ENCODE data around the gene WNT3A. TPM values are rescaled to one million over a fixed set of nuclear protein-coding genes. Genes with fewer than 3 reads are reported as not detected.

Gene WNT3A
- polyA plus RNA-seq, 1 donor (not counting 4 experiments of a cell fraction or from before 2014, with no cell fraction given), result 0.07 TPM

GRCh38 chr1:228016653-228017355, 10.0 kb downstream of the WNT3A start:
- peaks cover 32% of the 10 kb centered on the region for H3K4me1 ChIP-seq (ENCODE audit: control insufficient read depth, extremely low read depth, insufficient read depth, low read length)
- H3K27me3 ChIP-seq (ENCODE audit: control insufficient read depth, extremely low read depth, insufficient read depth, low read length), result peaks cover 6% of the 10 kb centered on the region
- no peak overlapping the region for H2AFZ ChIP-seq (ENCODE audit: control insufficient read depth, low read length)
- H3K9ac ChIP-seq (ENCODE audit: control insufficient read depth, extremely low read depth, insufficient read depth, low read length), result no peak overlapping the region
- no peak overlapping the region for H3K4me3 ChIP-seq (ENCODE audit: control insufficient read depth in 2 of 3, extremely low read depth in 1 of 3, insufficient read depth in 2 of 3, low read depth in 1 of 3, low read length in 3 of 3)
- H3K79me2 ChIP-seq (ENCODE audit: control insufficient read depth, insufficient read depth, low read length), result no peaks in the 10 kb centered on the region
- no peaks in the 10 kb centered on the region for H3K36me3 ChIP-seq (ENCODE audit: control insufficient read depth in 2 of 2, extremely low read depth in 1 of 2, insufficient read depth in 2 of 2, low read length in 2 of 2)
- H4K20me1 ChIP-seq (ENCODE audit: control insufficient read depth, extremely low read depth, insufficient read depth, low read length), result no peaks in the 10 kb centered on the region
- no peak overlapping the region for H3K4me2 ChIP-seq (ENCODE audit: control insufficient read depth, extremely low read depth, insufficient read depth, low read depth, low read length)
- no peak for TF ChIP-seq EZH2 (IDR thresholded peaks at IDR 0.05; ENCODE audit: low read length)
- no peak for TF ChIP-seq CTCF (optimal IDR thresholded peaks at IDR 0.05 in 1 of 3, IDR thresholded peaks at IDR 0.05 in 1 of 3, conservative IDR thresholded peaks at IDR 0.05 in 1 of 3; ENCODE audit: extremely low read depth in 1 of 3, insufficient read depth in 2 of 3, low read length in 3 of 3)
- H3K27ac ChIP-seq (ENCODE audit: control insufficient read depth, insufficient read depth, low read length), result no peak overlapping the region
- no peak for FAIRE-seq
- H3K9me3 ChIP-seq (ENCODE audit: control insufficient read depth, low read depth, low read length), result no peaks in the 10 kb centered on the region
- dilution Hi-C loops (cut with MboI; ENCODE audit: extremely low pct_ligation_motif_present, low sequenced_read_pairs), result no loop called here
- H3K9me1 ChIP-seq (ENCODE audit: control insufficient read depth, extremely low read depth, insufficient read depth, low read length), result no peaks in the 10 kb centered on the region
- DNase-seq (ENCODE audit: low read depth, low spot score), result no peak

- no peak for FAIRE-seq
Observed at GRCh38 chr1:228017356-228018124, 10.7 kb downstream of the WNT3A start.

More at GRCh38 chr1:228017356-228018124, 10.7 kb downstream of the WNT3A start:
- H2AFZ ChIP-seq (ENCODE audit: control insufficient read depth, low read length), result no peak overlapping the region
- dilution Hi-C loops (cut with MboI; ENCODE audit: extremely low pct_ligation_motif_present, low sequenced_read_pairs), result no loop called here
- H3K9ac ChIP-seq (ENCODE audit: control insufficient read depth, extremely low read depth, insufficient read depth, low read length), result no peak overlapping the region
- no peak for TF ChIP-seq CTCF (optimal IDR thresholded peaks at IDR 0.05 in 1 of 3, IDR thresholded peaks at IDR 0.05 in 1 of 3, conservative IDR thresholded peaks at IDR 0.05 in 1 of 3; ENCODE audit: extremely low read depth in 1 of 3, insufficient read depth in 2 of 3, low read length in 3 of 3)
- no peak for TF ChIP-seq EZH2 (IDR thresholded peaks at IDR 0.05; ENCODE audit: low read length)
- no peaks in the 10 kb centered on the region for H3K9me3 ChIP-seq (ENCODE audit: control insufficient read depth, low read depth, low read length)
- no peaks in the 10 kb centered on the region for H4K20me1 ChIP-seq (ENCODE audit: control insufficient read depth, extremely low read depth, insufficient read depth, low read length)
- H3K4me2 ChIP-seq (ENCODE audit: control insufficient read depth, extremely low read depth, insufficient read depth, low read depth, low read length), result no peak overlapping the region
- no peak overlapping the region for H3K4me3 ChIP-seq (ENCODE audit: control insufficient read depth in 2 of 3, extremely low read depth in 1 of 3, insufficient read depth in 2 of 3, low read depth in 1 of 3, low read length in 3 of 3)
- no peaks in the 10 kb centered on the region for H3K9me1 ChIP-seq (ENCODE audit: control insufficient read depth, extremely low read depth, insufficient read depth, low read length)
- H3K36me3 ChIP-seq (ENCODE audit: control insufficient read depth in 2 of 2, extremely low read depth in 1 of 2, insufficient read depth in 2 of 2, low read length in 2 of 2), result no peaks in the 10 kb centered on the region
- no peak for DNase-seq (ENCODE audit: low read depth, low spot score)
- no peaks in the 10 kb centered on the region for H3K79me2 ChIP-seq (ENCODE audit: control insufficient read depth, insufficient read depth, low read length)
- no peak overlapping the region for H3K27ac ChIP-seq (ENCODE audit: control insufficient read depth, insufficient read depth, low read length)
- peaks cover 29% of the 10 kb centered on the region for H3K4me1 ChIP-seq (ENCODE audit: control insufficient read depth, extremely low read depth, insufficient read depth, low read length)
- no peaks in the 10 kb centered on the region for H3K27me3 ChIP-seq (ENCODE audit: control insufficient read depth, extremely low read depth, insufficient read depth, low read length)

Measured in keratinocyte (primary cell).